NCI-H1436 (cell line): ENCODE measurements around the gene CYP27C1.

ENCODE experiments used
- DNase-seq: peaks from one replicate; lab custom pipeline; 2025; lab: John Stamatoyannopoulos, UW

Gene CYP27C1

GRCh38 chr2:127150996-127151395 is 69.1 kb downstream of the CYP27C1 start:
- no peak for DNase-seq

GRCh38 chr2:127149384-127149783 is 70.7 kb downstream of the CYP27C1 start:
- DNase-seq: no peak

- no peak for DNase-seq
Observed at GRCh38 chr2:127146820-127147502, 73.1 kb downstream of the CYP27C1 start.

- no peak for DNase-seq
Observed at GRCh38 chr2:127146071-127146725, 73.9 kb downstream of the CYP27C1 start.

- DNase-seq: no peak
Observed at GRCh38 chr2:127145280-127145895, 74.7 kb downstream of the CYP27C1 start.

- no peak for DNase-seq
Observed at GRCh38 chr2:127143841-127144782, 76.0 kb downstream of the CYP27C1 start.

- DNase-seq: no peak
Observed at GRCh38 chr2:127142663-127143630, 77.2 kb downstream of the CYP27C1 start.

GRCh38 chr2:127140538-127140937 is 79.6 kb downstream of the CYP27C1 start:
- no peak for DNase-seq

- DNase-seq: no peak
Observed at GRCh38 chr2:127139766-127140165, 80.3 kb downstream of the CYP27C1 start.

- no peak for DNase-seq
Observed at GRCh38 chr2:127138281-127138680, 81.8 kb downstream of the CYP27C1 start.

- DNase-seq: no peak
Observed at GRCh38 chr2:127137741-127138140, 82.4 kb downstream of the CYP27C1 start.

GRCh38 chr2:127137225-127137624 is 82.9 kb downstream of the CYP27C1 start:
- no peak for DNase-seq

GRCh38 chr2:127134833-127135830 is 85.0 kb downstream of the CYP27C1 start:
- DNase-seq: no peak

GRCh38 chr2:127134235-127134634 is 85.9 kb downstream of the CYP27C1 start:
- DNase-seq: no peak
